Astrocyte of the spinal cord (primary cell): ENCODE measurements around the gene SCFD2.
A peak's percentile ranks its signal among the peaks of the same experiment; 100 is the strongest.

ENCODE experiments used
- DNase-seq: peaks from one replicate; pipeline ENCODE4 v3.0.0; 2011; ENCODE audit warnings: low read depth, low spot score
- H3K4me3 ChIP-seq: 2 replicates; pipeline ENCODE4 v1.5.1; 2011; ENCODE audit warnings: low read depth, mild to moderate bottlenecking, low read length, moderate library complexity
- CTCF ChIP-seq: IDR thresholded peaks from 2 replicates; pipeline ENCODE4 v1.5.1; 2012; ENCODE audit warnings: low read depth, mild to moderate bottlenecking, low read length, inconsistent platforms
- in situ Hi-C: cut with HindIII; loops from 2 replicates; pipeline ENCODE4 v1.10.0; 2017; ENCODE audit warnings: low sequenced_read_pairs

The SCFD2 gene

DNA sequence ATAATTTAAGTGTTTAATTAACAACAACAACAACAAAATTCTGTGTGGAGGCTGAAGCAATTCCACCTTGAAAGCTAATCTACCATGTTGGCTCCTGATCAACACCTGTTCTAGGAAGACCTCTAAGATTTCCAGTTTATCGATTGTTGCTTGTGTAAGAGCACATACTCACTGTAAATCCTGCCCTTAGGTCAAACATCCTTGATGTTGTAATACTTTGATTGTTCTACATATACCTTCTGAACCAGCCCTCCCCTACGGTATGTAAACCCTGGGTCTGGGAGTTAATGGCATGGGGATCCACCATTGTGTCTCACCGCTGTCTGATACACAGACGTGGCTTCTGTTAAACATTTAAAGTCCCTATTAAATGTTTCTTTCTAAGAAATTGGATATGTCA lies 430.5 kb downstream of the SCFD2 start:
- in situ Hi-C loops = no loop called here
- H3K4me3 ChIP-seq = no peak overlapping the region
- no peak for TF ChIP-seq CTCF
- no peak for DNase-seq

DNA sequence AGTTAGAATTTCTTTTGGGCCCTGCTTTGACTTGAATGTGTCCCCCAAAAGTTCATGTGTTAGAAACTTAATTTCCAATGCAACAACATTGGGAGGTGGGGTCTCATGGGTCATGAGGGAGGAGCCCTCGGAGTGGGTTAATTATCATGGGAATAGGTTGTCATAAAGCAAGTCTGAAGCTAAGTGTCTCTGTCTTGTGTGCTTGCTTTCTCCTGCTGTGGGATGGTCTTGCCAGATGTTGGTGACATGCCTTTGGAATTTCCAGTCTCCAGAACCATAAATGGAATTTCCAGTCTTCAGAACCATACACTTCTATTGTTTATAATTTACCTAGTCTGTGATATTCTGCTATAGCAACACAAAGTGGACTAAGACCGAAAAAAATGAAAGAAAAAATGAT lies 432.1 kb downstream of the SCFD2 start:
- in situ Hi-C loops = no loop called here
- H3K4me3 ChIP-seq = no peak overlapping the region
- DNase-seq = peak; percentile 32
- no peak for TF ChIP-seq CTCF

- in situ Hi-C loops = no loop called here
These were observed 433.0 kb downstream of the SCFD2 start for GRCh38 chr4:52932591-52933470.

DNA sequence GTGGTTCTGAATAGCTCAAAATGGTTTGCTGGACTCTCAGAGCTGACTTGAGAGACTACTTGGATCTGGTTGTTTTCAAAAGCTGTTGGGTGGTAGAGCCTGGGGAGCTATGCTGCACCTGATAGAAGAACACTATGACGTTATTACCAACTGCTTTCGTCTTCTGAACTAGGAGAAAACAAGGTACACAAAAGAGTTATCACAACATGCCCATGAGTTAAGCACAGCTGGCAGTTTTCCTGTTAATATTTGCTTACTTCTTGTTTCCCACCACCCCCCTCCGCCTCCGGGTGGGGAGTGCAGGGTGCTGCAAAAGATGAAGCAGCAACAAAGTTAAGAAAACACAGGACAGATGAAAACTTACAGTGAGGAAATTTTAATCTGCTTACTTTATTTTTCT lies 434.6 kb downstream of the SCFD2 start:
- TF ChIP-seq CTCF = no peak
- H3K4me3 ChIP-seq = no peak overlapping the region
- DNase-seq = peak; percentile 23
- in situ Hi-C loops = no loop called here

More at GRCh38 chr4:52932591-52933470, 433.0 kb downstream of the SCFD2 start:
- peak; percentile 82 for DNase-seq
- no peak for TF ChIP-seq CTCF
- no peak overlapping the region for H3K4me3 ChIP-seq

- in situ Hi-C loops = no loop called here
- no peak overlapping the region for H3K4me3 ChIP-seq
- DNase-seq = no peak
- TF ChIP-seq CTCF = no peak
These were observed 439.5 kb downstream of the SCFD2 start for GRCh38 chr4:52926196-52926974.

- peak; percentile 60 for DNase-seq
- no peak overlapping the region for H3K4me3 ChIP-seq
- no peak for TF ChIP-seq CTCF
- in situ Hi-C loops = no loop called here
These were observed 440.3 kb downstream of the SCFD2 start for GRCh38 chr4:52925531-52925968.
